Naive thymus-derived CD8-positive, alpha-beta T cell (primary cell): ENCODE measurements around the gene EGFL8. TPM values are rescaled to one million over a fixed set of nuclear protein-coding genes. Genes with fewer than 3 reads are reported as not detected.

Experiments
- ATAC-seq, 2 donors: fragments of 150-1000 bp; cut with Tn5 transposase in 1 of 2; sonication (Bioruptor Pico), chemical (Tn5 transposase) in 1 of 2; 1 replicate in 1 of 2; 2 replicates in 1 of 2; pipeline ENCODE4 v1.10.0; 2021; ENCODE audit warnings: mild to moderate bottlenecking in 2 of 2, moderate library complexity in 2 of 2
- POLR2A ChIA-PET: fragments of 350-600 bp; sonication (Branson Sonifier 250); formaldehyde crosslinking; loops from one replicate; lab custom pipeline; 2021; ENCODE audit warnings: antibody characterized with exemption; lab: Charles Lee
- DNase-seq, 10 donors: peaks; one replicate each; pipeline versions ENCODE4 v3.0.0 to v3.0.0-alpha.2; 2020 to 2022
- H3K27ac Mint-ChIP-seq, 10 donors: one replicate each; pipeline ENCODE4 v1.8.0; 2020 to 2022; ENCODE audit warnings: mild to moderate bottlenecking in 10 of 10, mixed read lengths in 10 of 10, moderate library complexity in 4 of 10, inconsistent platforms in 1 of 10
- H3K27me3 Mint-ChIP-seq, 5 donors: one replicate each; pipeline ENCODE4 v1.8.0; 2021 to 2022; ENCODE audit warnings: mixed read lengths in 5 of 5
- H3K36me3 Mint-ChIP-seq, 3 donors: one replicate each; pipeline ENCODE4 v1.8.0; 2020 to 2022; ENCODE audit warnings: mixed read lengths in 3 of 3, mild to moderate bottlenecking in 2 of 3, inconsistent platforms in 1 of 3
- H3K4me1 Mint-ChIP-seq, 4 donors: one replicate each; pipeline ENCODE4 v1.8.0; 2021 to 2022; ENCODE audit warnings: mixed read lengths in 4 of 4
- H3K4me3 Mint-ChIP-seq, 10 donors: one replicate each; pipeline ENCODE4 v1.8.0; 2020 to 2022; ENCODE audit warnings: mild to moderate bottlenecking in 10 of 10, mixed read lengths in 10 of 10, moderate library complexity in 6 of 10, inconsistent platforms in 1 of 10
- H3K9me3 Mint-ChIP-seq, 9 donors: one replicate each; pipeline ENCODE4 v1.8.0; 2020 to 2022; ENCODE audit warnings: mixed read lengths in 9 of 9, mild to moderate bottlenecking in 3 of 9, inconsistent platforms in 1 of 9, moderate library complexity in 1 of 9
- polyA plus RNA-seq, 3 donors: library from polyadenylated mRNA; unstranded; fragments of 300-500 nt; fragmentation: Illumina TruSeq; gene quantifications; one replicate each; pipeline ENCODE4 v1.2.3, GENCODE V29; 2021
- total RNA-seq, 8 experiments: library from RNA in 2 of 8; stranded (reverse) in 2 of 8; gene quantifications; one replicate each; pipeline ENCODE4 v1.2.3 and lab custom pipeline; 2021 to 2026

EGFL8 gene
- total and polyA plus RNA-seq, 5 experiments from 2014 or later, result 0.61 to 30.1 (median 29.3) TPM; not detected in 2

DNA sequence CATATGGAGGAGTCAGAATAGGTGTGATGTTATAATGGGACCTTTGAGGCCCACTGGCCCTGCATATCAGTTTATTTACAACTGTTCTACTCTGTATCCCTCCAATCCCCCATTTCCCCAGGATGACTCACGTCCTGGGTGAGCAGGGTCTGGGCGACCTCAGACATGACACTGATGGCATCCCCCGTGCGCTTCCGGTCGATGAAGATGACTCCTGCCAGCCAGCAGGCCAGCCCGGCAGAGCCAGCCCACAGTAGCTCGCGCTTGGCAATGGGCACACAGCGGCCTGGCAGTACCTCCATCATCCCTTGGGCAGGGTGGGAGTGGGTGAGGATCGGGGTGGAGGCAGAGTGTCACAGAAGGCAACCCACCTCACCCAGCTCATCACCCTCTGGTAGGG is 5.9 kb downstream of the EGFL8 start:
- Mint-ChIP-seq H3K36me3 (peaks cover 0 to 44% (median 5%) of the 10 kb centered on the region in 3 donors), H3K27me3 (no peaks in the 10 kb centered on the region)
- POLR2A ChIA-PET, result interaction anchor here (0.5 to 1.8 kb wide), 2 partner anchors 25 to 27 kb away, joined by 4 to 5 read pairs; no protein-coding TSS in a partner anchor

DNA sequence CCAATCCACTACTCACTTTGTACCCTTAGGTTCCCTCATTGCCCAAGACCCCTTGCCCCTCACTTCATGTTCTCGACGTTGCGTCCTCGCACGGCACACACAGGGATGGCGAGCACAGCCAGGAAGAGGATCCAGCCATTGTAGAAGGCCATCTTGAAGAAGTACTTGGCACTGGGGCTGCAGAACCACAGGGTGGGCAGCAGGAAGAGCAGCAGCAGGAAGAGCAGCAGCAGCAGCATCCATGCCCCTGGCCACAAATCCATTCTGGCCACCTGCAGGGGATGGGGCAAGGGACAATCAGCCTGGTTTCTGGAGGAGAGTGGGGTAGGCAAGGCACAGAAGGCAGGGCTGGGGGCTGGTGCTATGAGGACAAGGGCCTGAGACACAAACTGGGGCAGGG is 6.8 kb downstream of the EGFL8 start:
- POLR2A ChIA-PET, result no interaction called here
- peak overlapping the region in 1 of 10 donors; percentile 12 for H3K4me3 Mint-ChIP-seq
- ATAC-seq (no peak), DNase-seq (no peak)
- peak overlapping the region in 4 of 10 donors; percentile 12 to 57 (median 46) for H3K27ac Mint-ChIP-seq
- no peaks in the 10 kb centered on the region for H3K9me3 Mint-ChIP-seq
- peaks cover 0 to 38% (median 5%) of the 10 kb centered on the region in 3 donors for H3K36me3 Mint-ChIP-seq
- no peaks in the 10 kb centered on the region for H3K27me3 Mint-ChIP-seq
- peaks cover 36 to 64% (median 43%) of the 10 kb centered on the region in 4 donors for H3K4me1 Mint-ChIP-seq

More for the DNA sequence above, 5.9 kb downstream of the EGFL8 start:
- Mint-ChIP-seq H3K4me3 (no peak overlapping the region), H3K4me1 (peaks cover 31 to 60% (median 39%) of the 10 kb centered on the region in 4 donors), H3K9me3 (no peaks in the 10 kb centered on the region), H3K27ac (peak overlapping the region in 1 of 10 donors; percentile 39)
- peak in 1 of 10 donors; percentile 11 for DNase-seq
- no peak for ATAC-seq

DNA sequence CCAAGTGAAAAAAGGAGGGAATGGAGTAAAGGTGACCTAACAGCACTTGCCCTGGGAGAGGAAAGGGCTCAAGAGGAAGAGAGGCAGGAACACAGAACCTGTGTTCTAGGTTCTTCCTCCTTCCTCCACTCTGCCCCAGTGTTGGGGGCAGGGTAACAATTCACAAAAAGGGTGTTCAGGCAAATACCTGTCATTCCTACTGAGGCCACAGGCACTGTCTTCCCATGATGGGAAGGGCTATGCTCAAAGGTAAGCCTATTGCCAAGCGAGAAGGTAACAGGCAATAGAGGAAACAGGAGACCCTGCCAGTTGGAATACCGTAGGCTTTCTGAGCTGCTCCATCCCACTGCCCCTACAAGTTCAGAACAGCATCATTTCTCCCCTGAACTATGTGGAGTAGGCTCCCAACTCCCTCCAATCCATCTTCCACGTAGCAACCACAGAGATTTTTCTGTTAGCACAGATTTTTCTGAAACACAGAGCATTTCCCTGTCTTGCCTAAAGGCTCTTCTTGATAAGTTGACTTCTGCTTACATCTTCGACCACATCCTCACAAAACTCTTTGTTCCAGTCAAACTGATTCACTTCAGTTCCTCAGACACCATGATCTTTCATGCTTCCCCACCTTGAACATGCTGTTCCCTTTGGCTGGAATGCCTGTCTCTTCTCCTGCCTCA is 8.8 kb downstream of the EGFL8 start:
- Mint-ChIP-seq H3K4me1 (peaks cover 45 to 74% (median 59%) of the 10 kb centered on the region in 4 donors), H3K36me3 (peaks cover 0 to 26% (median 5%) of the 10 kb centered on the region in 3 donors), H3K27ac (peak overlapping the region; percentile 18 to 87 (median 70)), H3K4me3 (peak overlapping the region in 8 of 10 donors; percentile 19 to 97 (median 53)), H3K27me3 (no peaks in the 10 kb centered on the region), H3K9me3 (no peaks in the 10 kb centered on the region)
- POLR2A ChIA-PET, result interaction anchor here (0.7 to 2.2 kb wide), 4 partner anchors 15 to 45 kb away, joined by 3 to 6 read pairs (median 3); partner anchors contain the start of gene ATF6B
- ATAC-seq (no peak), DNase-seq (peak in 2 of 10 donors; percentile 13 to 41)

DNA sequence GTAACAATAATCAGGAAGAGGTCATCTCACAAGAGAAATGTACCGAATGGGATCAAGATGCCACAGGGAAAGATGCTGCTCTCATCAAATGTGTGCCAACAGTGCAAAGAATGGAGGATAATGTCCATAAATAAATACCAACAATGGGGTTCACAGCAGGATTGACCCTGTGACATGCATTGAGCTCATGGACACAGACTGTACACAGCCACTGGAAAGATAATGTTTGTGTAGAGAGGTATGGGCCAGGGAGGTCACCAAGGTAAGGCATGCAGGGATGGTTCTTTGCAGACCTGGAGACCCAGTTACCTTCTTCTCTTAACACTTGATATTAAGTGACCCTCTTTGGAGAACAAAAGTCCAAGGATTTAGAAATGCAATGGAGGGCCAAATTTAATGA is 10.0 kb downstream of the EGFL8 start:
- POLR2A ChIA-PET, result interaction anchor here (1.0 to 2.2 kb wide), 3 partner anchors 12 to 45 kb away, joined by 3 to 6 read pairs (median 4); no protein-coding TSS in a partner anchor
- Mint-ChIP-seq H3K4me1 (peaks cover 51 to 76% (median 68%) of the 10 kb centered on the region in 4 donors), H3K36me3 (peaks cover 0 to 23% (median 5%) of the 10 kb centered on the region in 3 donors), H3K4me3 (peak overlapping the region in 9 of 10 donors; percentile 56 to 100 (median 93)), H3K27me3 (no peaks in the 10 kb centered on the region), H3K9me3 (no peaks in the 10 kb centered on the region), H3K27ac (peak overlapping the region in 7 of 10 donors; percentile 15 to 99 (median 52))
- no peak for ATAC-seq
- DNase-seq, result peak in 1 of 10 donors; percentile 24

DNA sequence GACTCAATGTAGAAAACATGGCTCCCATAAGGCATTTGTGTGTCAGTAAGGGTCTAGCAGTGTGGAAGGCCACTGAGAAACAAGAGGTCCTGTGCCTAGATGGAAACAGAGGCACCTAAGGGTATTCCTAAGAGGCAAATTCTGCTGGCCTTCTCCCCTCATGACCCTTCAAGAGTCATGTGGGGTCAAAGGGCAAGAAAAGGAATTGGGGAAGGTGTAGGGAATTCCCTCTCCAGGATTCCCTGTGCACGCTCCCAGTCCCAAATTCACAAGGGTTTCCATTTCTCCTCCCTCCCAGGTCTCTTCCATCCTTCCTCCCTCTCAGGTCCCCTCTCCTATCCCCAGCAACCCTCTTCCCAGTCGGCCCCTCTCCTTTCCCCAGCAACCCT is 10.9 kb downstream of the EGFL8 start:
- no peaks in the 10 kb centered on the region for H3K9me3 Mint-ChIP-seq
- H3K27ac Mint-ChIP-seq, result peak overlapping the region; percentile 38 to 99 (median 84)
- H3K4me3 Mint-ChIP-seq, result peak overlapping the region; percentile 80 to 100 (median 93)
- DNase-seq, result peak in 1 of 10 donors; percentile 38
- no peaks in the 10 kb centered on the region for H3K27me3 Mint-ChIP-seq
- no peak for ATAC-seq
- peaks cover 48 to 75% (median 74%) of the 10 kb centered on the region in 4 donors for H3K4me1 Mint-ChIP-seq
- POLR2A ChIA-PET, result no interaction called here
- H3K36me3 Mint-ChIP-seq, result peaks cover 0 to 23% (median 4%) of the 10 kb centered on the region in 3 donors

DNA sequence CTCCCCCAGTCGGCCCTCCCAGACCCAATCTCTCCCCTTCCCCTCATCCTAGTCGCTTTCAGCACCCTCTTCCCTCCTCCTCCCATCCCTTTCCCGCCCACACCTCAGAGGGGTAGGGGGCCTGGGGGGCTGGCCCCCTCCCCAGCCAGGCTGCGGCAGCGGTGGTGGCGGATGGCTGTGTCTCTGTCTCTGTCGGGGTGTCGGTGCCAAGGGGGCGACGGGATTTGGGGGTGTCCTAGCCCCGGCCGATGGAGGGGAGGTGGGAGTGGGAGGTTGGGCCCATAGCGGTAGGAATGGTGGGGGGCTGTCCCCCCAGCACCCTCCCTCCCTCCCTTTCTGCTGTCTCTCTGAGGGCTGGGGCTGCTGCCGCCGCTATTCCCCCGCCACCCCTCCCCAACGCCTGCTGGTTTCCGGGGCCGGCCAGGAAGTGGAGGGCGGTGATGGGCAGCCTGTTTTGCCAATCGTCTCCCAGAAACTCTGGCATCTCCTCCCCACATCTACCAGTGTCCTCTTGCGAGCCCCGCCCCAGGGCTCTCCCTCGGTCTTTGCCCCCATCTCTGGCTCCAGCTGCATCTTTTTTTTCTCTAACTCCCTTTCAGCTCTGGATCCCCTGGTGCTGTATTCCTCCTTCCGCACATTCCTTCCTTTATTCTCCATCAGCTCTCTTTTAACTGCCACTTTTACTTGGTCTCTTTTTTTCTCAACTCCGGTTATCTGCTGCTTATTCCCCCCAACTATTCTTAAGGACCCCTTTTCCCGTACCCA is 11.5 kb downstream of the EGFL8 start, which contains the start of gene AGPAT1:
TSS of gene AGPAT1 (minus strand) at position 374 of the 765 bp plus-strand sequence. CDS start 4,588 bp downstream, outside the sequence.
- POLR2A ChIA-PET, result interaction anchor here (0.7 to 9.4 kb wide), 7 partner anchors 12 to 795 kb away, joined by 3 to 303 read pairs (median 9); partner anchors contain the start of genes ATF6B, DXO, EGFL8 and FKBPL
- H3K4me1 Mint-ChIP-seq, result peaks cover 52 to 80% (median 77%) of the 10 kb centered on the region in 4 donors
- H3K36me3 Mint-ChIP-seq, result peaks cover 0 to 26% (median 4%) of the 10 kb centered on the region in 3 donors
- H3K27me3 Mint-ChIP-seq, result no peaks in the 10 kb centered on the region
- H3K4me3 Mint-ChIP-seq, result peak within 1 kb of the TSS; percentile 88 to 100 (median 94)
- peak; percentile 42 to 46 for ATAC-seq
- DNase-seq, result peak; percentile 90 to 98 (median 96)
- H3K9me3 Mint-ChIP-seq, result no peaks in the 10 kb centered on the region
- peak within 1 kb of the TSS; percentile 95 to 100 (median 98) for H3K27ac Mint-ChIP-seq

DNA sequence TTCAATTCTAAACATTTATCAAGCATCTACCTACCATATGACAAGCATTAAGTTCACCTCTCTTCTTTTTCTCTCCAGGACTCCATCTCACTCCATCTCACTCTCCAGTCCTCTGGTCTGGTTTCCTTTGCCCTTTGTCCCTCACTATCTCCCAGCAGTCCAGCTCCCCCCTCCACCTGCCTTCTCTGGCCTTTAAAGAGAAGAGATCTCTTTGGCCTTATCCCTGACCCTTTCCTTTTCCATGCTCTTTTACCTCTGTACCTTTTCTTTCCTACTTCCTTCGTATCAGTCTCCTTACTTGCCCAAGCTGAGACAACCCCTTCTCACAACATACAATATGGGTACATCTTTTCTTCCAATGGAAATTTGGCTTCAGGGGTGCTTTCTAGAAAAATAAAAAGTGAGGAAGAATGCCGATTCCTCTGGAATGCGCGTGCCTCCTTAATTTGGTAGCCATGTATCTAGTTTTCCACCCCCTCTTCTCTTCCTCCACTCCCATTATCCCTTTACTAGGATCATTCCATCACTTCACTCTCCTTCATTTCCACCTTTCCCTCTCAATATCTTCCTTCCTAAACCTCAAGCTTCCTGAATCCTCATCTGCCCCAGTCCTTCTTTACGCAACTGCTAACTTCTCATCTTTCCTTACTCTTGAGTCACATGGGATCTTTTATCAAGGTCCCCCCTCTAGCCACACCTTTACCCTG is 12.2 kb downstream of the EGFL8 start:
- no peaks in the 10 kb centered on the region for H3K27me3 Mint-ChIP-seq
- ATAC-seq, result no peak
- H3K27ac Mint-ChIP-seq, result peak overlapping the region; percentile 95 to 100 (median 98)
- peaks cover 0 to 30% (median 4%) of the 10 kb centered on the region in 3 donors for H3K36me3 Mint-ChIP-seq
- H3K4me3 Mint-ChIP-seq, result peak overlapping the region; percentile 88 to 100 (median 94)
- H3K4me1 Mint-ChIP-seq, result peaks cover 49 to 78% (median 76%) of the 10 kb centered on the region in 4 donors
- POLR2A ChIA-PET, result interaction anchor here (0.7 to 9.4 kb wide), 9 partner anchors 13 to 795 kb away, joined by 3 to 303 read pairs (median 9); partner anchors contain the start of genes ATF6B, DXO, EGFL8 and FKBPL
- peak in 1 of 10 donors; percentile 7 for DNase-seq
- H3K9me3 Mint-ChIP-seq, result no peaks in the 10 kb centered on the region

DNA sequence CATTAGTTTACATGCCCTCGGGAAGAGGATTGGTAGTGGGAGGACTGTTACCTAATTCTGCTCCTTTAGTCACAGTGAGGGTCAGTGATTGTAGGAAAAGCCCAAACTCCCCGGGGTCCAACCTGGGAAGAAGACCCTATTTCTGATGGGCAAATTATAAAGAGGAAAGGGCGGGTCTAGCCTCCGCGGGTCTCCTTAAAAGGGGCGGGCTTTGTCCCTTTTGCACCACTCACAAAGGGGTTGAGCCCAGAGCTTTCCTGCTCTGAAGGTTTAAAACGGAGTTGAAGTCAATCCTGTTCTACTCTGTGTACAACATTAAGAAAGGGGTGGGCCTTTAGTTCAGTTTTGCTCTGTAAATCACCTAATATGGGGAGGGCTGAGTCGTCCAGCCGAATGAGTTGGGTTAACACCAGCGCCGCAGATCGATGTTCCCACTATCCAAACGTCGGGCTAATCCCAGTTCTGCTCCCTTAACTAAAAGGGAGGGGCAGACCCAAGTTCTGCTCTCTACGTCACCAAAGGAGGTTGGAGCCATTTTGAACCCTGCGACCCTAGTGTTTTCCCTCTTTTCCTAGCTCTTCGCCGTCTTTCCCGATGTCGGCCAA is 12.9 kb downstream of the EGFL8 start:
- Mint-ChIP-seq H3K4me1 (peaks cover 49 to 84% (median 76%) of the 10 kb centered on the region in 4 donors), H3K4me3 (peak overlapping the region; percentile 88 to 100 (median 94)), H3K36me3 (peaks cover 0 to 36% (median 4%) of the 10 kb centered on the region in 3 donors), H3K9me3 (no peaks in the 10 kb centered on the region), H3K27me3 (no peaks in the 10 kb centered on the region), H3K27ac (peak overlapping the region; percentile 95 to 100 (median 98))
- ATAC-seq (peak; percentile 3 to 7), DNase-seq (peak in 2 of 10 donors; percentile 34 to 69)
- POLR2A ChIA-PET, result interaction anchor here (0.7 to 9.4 kb wide), 8 partner anchors 13 to 795 kb away, joined by 3 to 303 read pairs (median 10); partner anchors contain the start of genes ATF6B, EGFL8, FKBPL and GPSM3

DNA sequence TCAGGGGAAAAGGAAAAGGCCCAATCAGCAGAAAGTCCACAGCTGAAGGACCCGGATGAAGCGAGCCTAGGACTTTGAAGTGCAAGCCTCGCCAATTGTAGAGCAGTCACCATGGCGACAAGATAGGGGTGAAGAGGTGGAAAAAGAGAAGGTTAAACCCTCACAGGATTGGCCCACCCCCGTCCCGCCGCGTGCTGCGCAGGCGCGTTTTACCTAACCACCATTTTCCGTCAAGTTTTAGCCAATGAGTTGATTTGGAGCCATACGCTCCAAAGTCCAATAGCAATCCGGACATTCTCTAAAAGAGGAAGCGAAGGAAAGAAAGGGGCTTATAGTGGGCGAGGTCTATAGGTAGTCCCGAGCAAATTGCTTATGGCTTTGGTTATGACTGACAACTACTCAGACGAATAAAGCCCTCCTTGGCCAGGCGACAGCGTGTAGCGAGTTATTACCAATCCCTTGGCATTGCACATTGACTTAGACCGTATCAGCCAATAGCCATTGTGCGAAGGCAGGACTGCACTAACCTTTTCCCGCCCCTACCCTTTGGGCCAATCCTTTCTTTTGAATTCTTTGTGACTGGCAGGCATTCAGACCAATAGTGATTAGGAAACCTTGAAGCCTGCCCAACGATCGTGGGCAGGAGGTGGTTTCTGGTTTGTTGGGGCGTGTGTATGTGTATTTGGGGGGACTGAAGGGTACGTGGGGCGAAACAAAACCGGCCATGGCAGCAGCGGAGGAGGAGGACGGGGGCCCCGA is 13.6 kb downstream of the EGFL8 start, which contains the start of gene RNF5:
TSS of gene RNF5 (plus strand) at position 618 of the 759 bp plus-strand sequence. CDS start at position 725, 107 bp downstream.
- DNase-seq, result peak; percentile 81 to 99 (median 96)
- no peaks in the 10 kb centered on the region for H3K27me3 Mint-ChIP-seq
- peak; percentile 84 to 85 for ATAC-seq
- peak within 1 kb of the TSS; percentile 88 to 100 (median 94) for H3K4me3 Mint-ChIP-seq
- peaks cover 45 to 84% (median 77%) of the 10 kb centered on the region in 4 donors for H3K4me1 Mint-ChIP-seq
- POLR2A ChIA-PET, result interaction anchor here (0.7 to 9.4 kb wide), 8 partner anchors 14 to 794 kb away, joined by 3 to 303 read pairs (median 10); partner anchors contain the start of genes ATF6B, EGFL8, FKBPL and GPSM3
- no peaks in the 10 kb centered on the region for H3K9me3 Mint-ChIP-seq
- peak within 1 kb of the TSS; percentile 95 to 100 (median 98) for H3K27ac Mint-ChIP-seq
- peaks cover 0 to 42% (median 4%) of the 10 kb centered on the region in 3 donors for H3K36me3 Mint-ChIP-seq
